Superior temporal gyrus (tissue), 1 donor: ENCODE measurements around the gene VPS8.

ENCODE experiments used
- DNase-seq: peaks from one replicate; pipeline ENCODE4 v3.0.0-alpha.2; 2016; ENCODE audit errors: extremely low spot score

Gene VPS8, protein sequence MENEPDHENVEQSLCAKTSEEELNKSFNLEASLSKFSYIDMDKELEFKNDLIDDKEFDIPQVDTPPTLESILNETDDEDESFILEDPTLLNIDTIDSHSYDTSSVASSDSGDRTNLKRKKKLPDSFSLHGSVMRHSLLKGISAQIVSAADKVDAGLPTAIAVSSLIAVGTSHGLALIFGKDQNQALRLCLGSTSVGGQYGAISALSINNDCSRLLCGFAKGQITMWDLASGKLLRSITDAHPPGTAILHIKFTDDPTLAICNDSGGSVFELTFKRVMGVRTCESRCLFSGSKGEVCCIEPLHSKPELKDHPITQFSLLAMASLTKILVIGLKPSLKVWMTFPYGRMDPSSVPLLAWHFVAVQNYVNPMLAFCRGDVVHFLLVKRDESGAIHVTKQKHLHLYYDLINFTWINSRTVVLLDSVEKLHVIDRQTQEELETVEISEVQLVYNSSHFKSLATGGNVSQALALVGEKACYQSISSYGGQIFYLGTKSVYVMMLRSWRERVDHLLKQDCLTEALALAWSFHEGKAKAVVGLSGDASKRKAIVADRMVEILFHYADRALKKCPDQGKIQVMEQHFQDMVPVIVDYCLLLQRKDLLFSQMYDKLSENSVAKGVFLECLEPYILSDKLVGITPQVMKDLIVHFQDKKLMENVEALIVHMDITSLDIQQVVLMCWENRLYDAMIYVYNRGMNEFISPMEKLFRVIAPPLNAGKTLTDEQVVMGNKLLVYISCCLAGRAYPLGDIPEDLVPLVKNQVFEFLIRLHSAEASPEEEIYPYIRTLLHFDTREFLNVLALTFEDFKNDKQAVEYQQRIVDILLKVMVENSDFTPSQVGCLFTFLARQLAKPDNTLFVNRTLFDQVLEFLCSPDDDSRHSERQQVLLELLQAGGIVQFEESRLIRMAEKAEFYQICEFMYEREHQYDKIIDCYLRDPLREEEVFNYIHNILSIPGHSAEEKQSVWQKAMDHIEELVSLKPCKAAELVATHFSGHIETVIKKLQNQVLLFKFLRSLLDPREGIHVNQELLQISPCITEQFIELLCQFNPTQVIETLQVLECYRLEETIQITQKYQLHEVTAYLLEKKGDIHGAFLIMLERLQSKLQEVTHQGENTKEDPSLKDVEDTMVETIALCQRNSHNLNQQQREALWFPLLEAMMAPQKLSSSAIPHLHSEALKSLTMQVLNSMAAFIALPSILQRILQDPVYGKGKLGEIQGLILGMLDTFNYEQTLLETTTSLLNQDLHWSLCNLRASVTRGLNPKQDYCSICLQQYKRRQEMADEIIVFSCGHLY (N-terminal part only)

DNA sequence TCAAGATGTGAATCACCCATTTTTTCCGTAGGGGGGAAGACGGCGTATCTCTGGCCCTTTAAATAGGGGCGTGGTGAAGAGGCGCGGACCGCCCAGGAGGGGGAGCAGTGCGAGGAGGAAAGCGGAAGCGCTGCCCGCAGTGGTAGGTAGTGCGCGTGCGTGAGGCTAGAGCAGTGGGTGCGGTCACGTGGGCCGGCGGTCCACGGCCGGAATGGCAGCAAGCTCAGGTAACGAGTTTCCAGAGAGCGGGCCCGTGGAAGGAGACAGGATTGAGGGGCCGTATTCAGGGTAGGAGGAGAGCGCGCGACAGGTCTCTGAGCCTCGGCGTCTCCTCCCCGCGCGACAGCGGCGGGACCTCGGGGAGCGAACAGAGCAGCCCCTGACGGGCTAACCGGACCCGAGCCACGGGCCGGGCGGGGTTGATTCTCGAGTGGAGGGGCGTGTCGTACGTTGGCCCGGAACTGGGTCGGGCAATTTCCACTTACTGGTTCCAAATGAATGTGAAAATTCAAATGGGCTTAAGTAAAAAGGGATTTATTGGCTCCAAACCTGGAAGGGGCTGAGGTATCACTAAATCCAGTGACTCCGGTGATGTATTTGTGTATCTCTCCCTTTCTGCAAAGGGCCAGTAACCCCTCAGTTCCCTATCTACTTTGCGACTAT, at the start of gene VPS8:
Gene VPS8 (plus strand): TSS at position 168 of the 663 bp plus-strand sequence. CDS start 12,467 bp downstream, outside the sequence.
- peak; percentile 98 for DNase-seq

DNA sequence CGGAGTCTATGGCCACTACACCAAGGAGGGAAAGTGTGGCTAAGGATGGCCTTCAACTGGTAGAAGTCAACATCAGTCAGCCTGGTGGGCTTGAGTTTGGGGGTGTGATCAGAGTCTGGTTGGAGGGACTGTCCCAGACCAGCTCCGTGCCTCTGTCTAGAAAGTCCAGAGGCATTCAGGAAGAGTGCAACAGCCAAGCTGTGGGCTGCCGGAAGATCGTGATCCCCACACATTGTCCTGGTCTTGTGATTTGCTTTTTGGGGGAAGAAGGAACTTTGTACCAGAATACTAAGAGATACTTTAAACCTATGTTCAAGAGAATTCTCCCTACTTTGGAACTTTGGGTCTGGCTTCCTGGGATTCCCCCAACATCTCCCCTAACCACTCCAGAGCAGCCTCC, 47.8 kb upstream of the VPS8 start:
- DNase-seq: no peak

DNA sequence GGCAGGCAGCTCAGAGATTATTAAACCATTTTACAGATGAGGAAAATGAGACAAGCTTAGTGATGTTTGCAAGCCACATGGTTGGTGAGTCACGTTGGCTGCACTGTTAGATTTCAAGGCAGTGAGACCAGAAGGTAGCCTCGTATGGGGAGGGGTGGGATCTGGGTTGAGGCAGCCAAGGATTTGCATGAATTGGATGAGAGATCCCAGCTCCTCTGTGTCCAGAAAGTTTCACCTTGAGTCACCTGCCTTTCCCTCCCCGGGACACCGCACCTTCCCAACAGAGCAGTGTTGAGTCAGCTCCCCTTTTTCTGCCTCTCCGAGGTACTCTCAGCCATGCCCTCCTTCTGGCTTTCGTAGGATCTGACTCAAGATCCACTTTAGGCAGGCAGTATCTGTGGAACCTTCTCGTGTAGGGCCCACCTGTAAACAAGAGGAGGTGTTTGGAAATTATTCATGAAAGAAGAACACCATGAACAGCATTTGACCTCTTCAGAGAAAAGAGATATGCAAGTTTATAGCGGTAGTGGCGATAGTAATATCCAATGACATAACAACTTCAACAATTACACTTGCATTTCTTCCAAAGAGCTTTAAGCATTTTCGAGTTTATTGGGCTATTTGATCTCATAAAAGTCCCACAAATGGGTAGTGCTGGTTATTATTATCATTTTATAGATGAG, 46.8 kb upstream of the VPS8 start:
- DNase-seq: no peak

DNA sequence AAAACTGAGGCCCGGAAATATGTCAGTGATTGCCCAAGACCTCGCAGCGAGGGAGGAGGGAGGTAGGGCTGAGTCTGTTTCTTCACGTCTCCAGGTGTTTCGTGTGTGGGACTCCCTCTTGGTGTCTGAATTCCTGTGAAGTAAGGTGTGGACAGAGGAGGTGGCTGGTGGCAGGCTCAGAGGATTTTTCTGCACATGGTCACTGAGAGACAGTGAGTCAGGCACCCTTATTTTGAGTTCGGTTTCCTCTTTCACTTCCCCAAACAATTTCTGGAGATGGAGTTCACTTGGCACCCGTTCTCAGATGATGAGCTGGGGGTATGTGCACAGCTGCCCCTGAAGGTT, 46.3 kb upstream of the VPS8 start:
- no peak for DNase-seq

DNA sequence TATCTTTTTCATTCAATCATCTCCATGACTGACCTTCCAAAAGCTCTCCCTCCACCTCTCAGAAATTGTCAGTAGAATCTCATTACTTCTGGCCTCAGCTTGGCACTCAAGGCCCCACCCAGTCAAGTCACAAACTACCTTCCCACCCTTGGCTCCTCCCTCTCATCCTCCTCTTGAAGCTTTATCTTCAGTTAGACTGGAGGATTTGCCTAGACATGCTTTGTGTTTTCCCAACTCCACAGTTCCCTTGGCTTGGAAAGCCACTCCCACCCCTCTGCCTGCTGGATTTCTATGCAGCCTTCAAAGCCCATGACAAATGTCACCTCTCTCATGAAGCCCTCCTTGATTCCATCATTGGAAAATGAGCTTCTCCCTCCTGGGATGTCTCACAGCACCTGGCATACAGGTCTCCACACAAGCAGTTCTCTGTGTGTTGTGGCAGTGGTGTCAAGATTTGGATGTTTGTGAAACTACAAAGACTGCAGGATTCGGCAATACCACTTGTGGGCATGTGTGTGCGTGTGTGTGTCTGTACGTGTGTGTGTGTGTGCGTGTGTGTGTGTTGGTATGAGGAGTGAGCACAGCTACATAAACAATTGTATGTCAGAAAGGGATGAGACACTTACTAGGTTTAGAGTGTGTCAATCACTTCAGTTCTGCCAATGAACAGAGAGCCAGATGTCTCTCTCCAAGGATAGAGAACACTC, 45.3 kb upstream of the VPS8 start:
- DNase-seq: no peak

DNA sequence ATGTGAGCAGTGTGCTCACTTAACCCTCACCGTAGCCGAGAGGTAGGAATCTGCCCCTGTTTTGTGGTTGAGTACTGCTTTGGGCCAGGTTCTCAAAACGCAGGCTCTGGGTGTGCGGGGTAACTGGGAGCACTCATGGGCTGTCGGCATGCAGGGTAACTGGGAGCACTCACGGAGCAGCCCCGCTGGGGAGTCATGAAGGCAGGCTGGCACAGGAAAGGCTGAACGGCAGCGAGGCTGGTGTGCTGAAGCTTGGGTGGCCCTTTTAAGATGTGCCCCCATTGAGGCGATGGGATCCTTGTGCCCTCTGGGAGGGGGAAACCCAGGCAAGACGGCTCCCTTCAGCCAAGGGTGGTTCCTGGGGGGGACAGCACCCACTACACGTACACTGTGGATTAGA, 44.6 kb upstream of the VPS8 start:
- DNase-seq: no peak

DNA sequence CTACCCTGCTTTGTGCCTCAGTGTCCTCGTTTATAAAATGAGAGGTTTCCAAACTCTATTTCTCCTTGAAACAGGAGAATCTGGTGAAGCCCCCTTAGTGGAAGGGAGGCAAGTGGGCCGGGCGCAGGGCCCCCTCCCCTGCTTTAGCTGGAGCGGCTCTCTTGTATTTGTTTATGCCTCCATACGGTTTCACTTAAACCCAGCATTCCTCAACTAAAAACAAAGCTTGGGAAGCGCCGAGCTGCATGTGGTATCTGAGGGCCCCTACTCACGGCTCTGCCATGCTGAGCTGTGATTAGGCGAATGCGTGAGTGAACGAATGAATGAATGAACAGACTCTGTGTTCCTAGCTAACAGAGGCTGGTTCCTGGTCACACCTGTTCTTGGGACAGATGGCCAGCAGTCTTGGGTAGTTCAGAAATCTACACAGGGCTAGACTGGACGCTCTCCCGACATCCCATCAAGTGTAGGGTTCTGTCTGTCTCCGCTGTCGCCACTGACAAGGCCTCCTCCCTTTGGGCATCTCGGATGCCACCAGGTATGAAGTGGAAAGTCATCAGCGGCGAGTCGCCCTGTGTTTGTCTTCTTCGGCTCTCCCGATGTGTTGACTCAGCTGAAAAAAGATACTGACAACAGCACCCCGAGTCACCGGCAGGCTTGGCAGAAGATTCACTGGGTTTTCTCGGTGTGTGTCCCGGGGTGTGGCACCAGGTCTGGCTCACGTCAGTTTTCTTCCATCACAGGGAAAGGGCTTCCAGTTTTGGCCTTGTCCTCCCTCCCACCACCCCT, 42.4 kb upstream of the VPS8 start:
- no peak for DNase-seq

DNA sequence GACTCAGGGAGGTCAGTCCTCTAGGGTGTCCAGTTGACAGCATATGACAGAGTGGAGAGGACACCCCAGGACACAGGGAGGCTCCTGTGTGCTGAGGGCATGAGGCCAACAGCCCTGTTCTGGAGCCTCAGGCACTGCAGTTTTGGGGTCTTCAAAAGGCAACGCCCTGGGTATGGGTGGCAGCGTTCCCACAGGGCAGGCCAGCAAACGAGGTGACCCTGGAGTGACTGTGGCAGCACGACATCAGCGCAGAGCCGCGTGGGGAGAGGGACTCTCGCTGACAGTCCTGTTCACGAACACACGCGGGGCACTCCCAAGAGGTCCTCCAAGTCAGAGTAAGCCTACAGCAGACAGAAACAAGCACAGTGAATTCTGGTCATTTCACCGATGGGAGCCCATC, 41.4 kb upstream of the VPS8 start:
- no peak for DNase-seq

DNA sequence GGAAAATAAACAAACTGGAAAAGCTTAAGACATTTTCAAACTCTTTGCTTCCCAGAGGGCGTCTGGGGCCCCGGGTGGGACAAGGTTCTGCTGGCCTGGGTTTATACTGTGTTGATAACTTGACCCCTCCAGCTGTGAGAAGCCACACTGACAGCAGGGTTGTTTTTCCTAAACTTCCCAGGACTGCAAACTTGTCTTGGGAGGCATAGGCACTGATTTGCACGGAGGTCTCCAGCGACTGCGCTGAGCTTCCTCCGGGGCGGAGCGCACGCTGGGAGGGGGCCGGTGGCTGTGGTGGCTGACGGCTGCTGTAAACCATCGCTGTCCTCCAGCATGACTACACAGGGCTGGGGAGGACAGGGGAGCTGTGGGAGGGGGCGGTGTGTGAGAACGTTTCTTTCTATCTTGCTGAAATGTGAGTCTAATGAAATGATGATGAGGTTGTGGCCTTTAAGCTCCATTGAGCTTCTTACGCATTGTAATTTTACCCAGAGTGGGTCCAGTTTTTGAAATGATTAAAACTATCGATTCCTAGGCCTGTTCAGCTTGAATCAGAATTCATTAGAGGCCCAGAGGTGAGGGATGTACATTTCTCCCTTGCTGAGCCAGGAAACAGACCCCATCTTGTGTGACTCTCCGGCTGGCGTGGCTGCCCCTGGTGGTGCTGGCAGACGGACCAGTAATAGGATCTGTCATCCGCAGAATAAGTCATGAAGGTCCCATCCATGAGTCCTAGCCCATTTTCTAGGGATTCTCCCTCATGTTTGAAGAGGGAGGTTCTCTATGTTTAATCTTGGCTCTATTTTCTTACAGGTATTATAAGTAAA, 40.5 kb upstream of the VPS8 start:
- DNase-seq: no peak

DNA sequence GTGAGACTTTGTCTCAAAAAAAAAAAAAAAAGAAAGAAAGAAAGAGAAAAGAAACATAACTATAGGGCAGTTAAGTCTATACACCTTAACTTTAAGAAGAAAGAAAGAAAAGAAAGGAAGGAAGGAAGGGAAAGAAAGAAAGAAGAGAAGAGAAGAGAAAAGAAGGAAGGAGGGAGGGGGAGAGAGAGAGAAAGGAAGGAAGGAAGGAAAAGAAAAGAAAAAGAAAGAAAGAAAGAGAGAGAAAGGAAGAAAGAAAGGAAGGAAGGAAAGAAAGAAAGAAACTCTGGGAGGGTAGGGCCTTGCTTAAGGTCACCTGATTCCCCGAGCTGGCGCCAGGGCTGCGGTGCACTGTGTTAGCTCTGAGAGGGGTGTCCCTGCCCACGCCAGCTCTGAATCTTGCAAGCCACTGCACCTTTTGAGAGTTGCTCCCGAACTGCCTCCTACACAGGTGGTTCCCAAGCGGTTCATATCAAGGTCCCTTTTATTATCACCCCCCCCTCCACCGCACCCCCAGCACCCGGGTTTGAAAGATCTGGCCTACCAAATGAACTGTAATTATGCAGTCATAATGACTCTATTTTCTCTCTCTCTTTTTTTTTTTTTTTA, 39.2 kb upstream of the VPS8 start:
- no peak for DNase-seq

DNA sequence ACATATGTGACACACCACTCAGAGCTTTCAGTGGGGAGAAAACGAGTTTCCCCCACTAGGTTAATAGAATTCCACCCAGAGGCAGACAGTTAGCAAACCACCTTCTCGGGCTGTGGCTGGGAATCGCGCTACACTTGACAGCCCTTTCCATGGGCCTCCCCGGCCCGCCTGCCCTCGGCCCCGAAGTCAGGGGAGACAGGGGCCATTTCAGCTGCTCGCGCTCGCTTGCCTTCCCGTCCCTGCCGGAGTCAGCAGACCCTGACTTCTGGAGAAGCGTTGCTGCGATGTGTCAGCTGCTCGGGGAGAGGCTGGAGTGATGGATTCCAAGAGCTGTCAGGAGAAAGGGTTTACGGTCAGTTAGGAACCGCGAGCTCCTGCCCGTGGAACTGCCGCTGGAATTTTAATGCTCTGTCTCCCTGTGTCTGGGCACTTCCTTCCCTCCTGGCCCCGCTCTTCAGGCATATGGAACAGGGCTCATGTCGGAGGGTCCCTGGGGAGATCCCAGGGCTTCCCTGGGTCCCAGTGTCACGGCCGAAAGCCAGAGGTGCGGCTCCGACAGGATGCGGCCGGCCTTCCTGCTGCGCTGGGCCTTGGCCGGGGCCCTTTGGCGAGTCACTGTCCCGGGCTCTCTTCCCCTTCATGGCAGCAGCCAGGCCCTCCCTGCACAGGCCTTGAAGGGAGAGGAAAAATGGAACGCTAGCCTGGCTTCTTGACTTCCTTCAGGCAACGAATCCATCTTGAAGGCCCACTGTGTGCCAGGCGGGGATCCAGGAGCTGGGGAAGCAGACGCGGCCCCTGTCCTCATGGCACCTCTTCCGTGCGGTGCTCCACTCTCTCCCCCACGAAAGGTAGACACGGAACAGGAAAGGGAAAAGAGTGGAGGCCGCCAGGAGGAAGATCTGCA, 38.4 kb upstream of the VPS8 start:
- DNase-seq: no peak

DNA sequence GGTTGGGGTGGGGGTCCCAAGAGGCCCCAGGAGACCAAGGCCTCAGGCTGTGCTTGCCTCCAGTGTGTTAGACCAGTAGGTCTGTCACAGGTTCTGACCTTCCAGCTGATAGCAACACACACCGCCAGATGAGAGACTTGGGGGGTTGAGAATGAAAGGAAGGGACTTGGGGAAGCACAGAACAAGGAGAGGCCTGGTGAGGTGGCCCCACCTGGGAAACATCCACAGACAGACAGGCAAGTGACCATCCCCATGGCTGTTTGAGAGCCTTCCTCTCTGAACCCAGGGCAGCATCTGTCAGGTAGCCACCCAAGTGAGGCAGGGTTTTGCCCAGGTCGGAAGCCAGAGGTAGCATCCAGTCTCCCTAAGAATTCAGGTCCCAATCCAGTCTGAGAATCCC, 35.0 kb upstream of the VPS8 start:
- no peak for DNase-seq

DNA sequence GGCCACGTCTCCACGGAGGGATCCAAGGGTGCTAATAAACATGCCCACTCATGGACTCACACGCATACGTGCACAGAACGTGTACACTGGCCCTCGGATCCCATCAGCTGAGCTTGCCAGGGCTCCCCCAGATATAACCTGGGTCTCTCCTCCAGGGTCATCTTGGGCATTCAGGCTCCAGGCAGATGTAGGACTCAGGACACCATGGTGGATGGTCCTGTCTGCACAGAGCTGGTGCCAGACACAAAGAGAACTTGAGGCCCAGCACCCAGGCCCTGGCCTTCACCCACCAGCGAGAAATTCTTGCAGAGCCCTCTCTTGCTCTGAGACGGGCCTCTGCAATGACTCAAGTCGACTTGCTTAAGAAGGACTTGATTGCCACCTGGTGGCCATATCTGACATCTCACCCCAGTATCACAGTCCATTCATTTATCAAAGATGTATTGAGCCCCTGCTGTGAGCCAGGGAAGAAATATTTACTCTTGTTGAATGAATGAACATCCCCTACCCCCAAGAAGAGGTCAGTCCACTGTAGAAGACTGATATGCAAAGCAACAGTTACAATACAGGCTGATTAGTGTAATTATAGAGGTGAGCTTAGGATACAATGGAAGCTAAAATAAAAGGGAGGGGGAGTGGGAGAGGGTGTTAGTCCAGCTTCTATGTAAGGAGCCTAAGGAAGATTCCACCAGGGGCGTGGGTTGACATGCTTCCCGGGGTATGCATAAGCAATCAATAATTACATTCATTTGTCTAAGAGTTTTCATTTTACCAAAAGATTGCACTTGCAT, 34.2 kb upstream of the VPS8 start:
- DNase-seq: peak; percentile 95

DNA sequence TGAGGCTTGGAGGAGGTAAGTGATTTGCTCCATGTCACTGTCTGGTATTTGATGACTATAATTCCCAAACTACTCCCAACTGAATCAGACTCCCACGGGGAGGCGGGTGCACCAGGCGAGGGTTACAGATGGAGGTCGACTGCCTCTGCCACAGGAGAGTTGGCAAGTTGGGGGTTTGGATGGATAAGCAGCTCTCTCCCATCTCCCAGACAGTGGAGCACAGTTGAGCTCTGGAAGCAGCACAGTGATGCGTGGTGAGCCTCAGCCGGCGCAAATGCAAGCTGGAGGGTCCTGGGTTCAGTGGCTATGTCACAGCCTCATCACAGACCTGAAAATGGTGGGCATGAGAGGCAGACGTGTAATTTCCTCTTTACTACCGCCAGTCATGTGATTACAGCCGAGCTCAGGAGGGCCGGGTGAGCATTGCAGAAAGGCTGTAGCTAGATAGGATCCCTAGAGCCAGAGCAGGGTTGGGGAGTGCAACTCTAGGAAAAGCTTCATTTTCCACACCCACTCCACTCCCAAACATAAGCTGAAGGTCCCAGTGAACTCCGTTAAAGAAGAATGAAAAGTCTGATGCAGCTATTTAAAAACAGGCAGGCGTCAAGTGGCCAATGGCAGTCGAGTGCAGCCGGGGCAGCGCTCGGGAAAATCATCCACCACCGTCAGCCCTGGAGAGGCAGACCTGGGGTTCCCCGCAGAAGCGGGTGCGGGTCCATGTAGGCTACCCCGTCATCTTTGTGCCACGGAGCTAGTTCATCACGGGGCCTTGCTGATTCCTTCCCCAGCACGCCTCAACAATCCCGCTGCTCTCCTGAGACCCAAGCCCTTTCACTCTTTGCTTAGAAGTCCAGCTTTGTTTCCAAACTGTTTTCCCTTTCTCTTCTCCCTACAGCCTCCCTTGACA, 33.3 kb upstream of the VPS8 start:
- DNase-seq: no peak

DNA sequence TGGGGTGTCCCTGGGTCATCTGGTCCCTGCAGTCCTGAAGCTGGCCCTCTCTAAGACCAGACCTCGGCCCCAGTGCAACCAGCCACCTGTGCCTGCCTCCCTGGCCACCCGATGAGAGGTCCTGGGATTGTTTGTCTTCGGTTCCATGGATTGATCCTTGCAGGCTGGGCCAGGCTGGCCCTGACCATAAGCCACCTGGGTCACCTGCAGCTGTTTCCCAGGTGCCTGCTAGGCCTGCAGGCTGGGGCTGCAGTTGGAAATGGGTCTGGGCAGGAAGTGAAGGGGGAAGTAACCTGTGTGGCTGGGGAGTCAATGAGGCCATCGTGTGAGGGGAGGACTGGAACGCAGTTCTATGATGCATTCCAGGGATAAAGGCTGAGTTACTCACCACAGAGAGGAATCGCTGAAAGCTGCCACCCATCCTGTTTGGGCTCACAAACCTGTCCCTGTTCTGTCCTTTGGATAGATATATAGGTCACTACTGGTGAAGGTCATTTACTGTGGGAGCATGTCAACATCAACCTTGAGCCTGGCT, 30.9 kb upstream of the VPS8 start:
- DNase-seq: no peak
